GM12892 (cell line): Measurements from ENCODE around the gene DAB1.

ENCODE experiments used
- DNase-seq: peaks from one replicate; pipeline ENCODE4 v3.0.0; 2011; ENCODE audit not compliant: insufficient read length
- FAIRE-seq: peaks from 2 replicates; lab custom pipeline; 2011; peaks lifted over from hg19 to GRCh38; lab: Jason Lieb, UNC
- POLR2A ChIP-seq: IDR thresholded peaks from 2 replicates; pipeline ENCODE4 v1.6.1; 2011; ENCODE audit warnings: low read depth, low read length, control low read depth
- POLR2AphosphoS5 ChIP-seq: IDR thresholded peaks from 2 replicates; pipeline ENCODE4 v1.6.1; 2011; ENCODE audit warnings: low read depth, low read length, control low read depth
- TAF1 ChIP-seq: IDR thresholded peaks from 2 replicates; pipeline ENCODE4 v1.6.1; 2011; ENCODE audit warnings: low read depth, mild to moderate bottlenecking, control low read depth, low read length, borderline replicate concordance

DAB1 gene

DNA sequence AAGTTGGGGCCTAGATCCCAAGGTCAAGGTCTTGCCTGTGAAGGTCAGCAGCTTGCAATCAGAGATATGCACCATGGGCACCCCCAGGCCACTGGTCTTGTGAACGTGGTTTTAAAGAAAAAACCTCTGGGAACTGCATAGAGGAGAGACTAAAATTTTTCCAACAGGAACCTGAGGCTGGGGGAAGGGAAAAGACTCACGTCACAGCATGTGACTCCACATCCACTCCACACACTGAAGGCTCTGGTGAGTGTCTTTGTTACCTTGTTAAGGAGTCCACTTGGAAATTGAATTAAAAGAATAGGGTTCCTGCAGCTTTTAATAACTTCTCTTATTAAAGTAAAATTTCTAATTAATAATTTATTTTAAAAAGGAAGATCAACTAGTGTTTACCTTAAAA is 224.9 kb downstream of the DAB1 start:
- DNase-seq: no peak
- TF ChIP-seq POLR2A (no peak), POLR2AphosphoS5 (no peak), TAF1 (no peak)
- no peak for FAIRE-seq

DNA sequence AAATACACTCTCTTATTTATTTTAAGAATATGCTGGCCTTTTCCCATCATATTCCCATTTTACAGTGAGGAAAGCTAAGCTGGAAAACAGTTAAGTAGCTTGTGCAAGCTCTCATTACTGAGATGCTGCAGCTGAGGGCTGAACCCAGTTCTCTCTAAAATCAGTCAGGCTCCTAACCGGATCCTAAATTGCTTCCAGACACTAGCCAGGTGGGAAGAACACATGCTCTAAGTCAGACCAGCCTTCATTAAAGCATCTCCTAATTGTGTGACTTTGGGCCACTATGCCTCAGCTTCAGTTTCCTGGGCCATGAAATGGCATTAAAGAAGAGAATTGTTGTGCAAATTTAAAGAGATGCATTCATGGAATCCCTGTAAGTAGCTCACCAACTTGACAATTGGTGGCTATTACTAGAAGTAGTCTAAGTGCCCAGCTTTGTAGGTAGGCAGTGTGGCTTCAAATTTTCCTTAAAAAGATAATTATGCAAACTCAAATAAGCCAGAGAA is 228.4 kb downstream of the DAB1 start:
- no peak for TF ChIP-seq POLR2AphosphoS5

DNA sequence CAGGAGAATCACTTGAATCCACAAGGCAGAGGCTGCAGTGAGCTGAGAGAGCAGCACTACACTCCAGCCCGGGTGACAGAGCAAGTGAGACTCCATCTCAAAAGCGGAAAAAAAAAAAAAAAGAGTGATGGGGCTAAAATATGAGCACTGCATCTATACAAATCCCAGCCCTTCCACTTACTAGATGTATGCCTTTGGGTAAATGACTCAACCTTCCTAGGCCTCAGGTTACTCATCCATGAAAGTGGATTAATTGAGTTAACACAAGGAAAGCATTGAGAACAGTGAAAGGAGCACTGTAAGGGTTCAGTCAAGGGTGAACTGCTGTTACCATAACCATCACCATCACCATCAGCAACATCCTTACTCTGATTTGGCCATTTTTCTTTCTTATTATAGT is 231.6 kb downstream of the DAB1 start:
- DNase-seq (no peak), FAIRE-seq (no peak)
- TF ChIP-seq POLR2AphosphoS5 (no peak), POLR2A (no peak), TAF1 (no peak)

More for the DNA sequence above, 228.4 kb downstream of the DAB1 start:
- DNase-seq (no peak), FAIRE-seq (no peak)

DNA sequence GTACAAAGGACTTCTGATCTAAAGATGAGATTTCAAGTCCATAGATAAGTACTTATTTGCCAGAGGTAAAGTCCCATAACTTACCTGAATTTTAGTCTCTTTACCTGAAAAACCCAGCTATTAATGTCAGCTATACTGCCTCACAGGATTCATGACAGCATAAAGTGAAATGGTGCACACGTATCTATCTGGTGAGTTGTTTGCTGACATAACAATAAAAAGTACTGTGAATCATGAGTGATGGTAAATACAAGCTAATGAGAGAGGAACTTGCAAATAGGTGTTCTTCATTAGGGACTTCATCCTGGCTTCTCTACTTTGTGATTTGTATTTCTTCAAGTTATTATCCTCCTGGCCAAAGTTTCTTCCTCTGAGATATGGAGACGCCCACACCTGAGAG is 233.0 kb downstream of the DAB1 start:
- DNase-seq: no peak
- no peak for FAIRE-seq
- TF ChIP-seq POLR2AphosphoS5 (no peak), TAF1 (no peak), POLR2A (no peak)

DNA sequence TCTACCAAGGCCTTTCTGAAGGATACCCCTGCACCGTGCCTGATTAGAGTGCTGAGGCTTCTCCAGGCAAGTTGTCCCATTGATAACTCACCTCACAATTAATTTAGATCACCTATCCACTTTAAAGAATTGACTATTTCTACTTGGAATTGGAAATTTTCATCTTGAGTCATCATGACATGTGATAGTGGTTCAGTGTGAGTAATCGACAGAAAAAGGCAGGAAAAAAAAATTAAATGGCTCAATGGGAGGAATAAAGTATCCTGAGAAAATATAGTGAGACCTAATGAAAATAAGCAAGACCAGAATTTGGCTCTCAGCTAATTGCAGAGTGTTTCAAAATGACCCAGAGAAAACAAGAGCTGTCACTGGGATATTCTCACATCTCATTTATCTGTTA is 235.7 kb downstream of the DAB1 start:
- FAIRE-seq: no peak

DNA sequence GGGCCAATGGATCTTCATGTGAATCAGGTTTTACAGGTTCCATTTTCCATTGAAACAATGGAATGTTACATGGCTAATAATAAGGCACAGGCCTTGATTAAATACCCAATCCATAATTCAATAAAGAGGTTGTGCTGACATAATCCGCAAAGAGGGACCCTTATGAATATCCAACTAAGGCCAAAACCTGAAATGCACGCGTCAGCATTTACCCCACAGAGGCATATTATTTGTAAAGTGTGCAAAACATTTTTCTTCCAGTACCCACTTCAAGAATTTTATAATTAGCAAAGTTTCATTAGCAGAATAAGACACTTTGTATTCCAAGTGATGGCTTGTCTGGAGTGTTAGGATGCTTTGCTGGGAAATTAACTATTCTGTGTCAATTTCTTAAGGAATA is 237.4 kb downstream of the DAB1 start:
- no peak for TF ChIP-seq POLR2AphosphoS5
- no peak for TF ChIP-seq TAF1
- no peak for TF ChIP-seq POLR2A
- DNase-seq (no peak), FAIRE-seq (no peak)

More for the DNA sequence above, 235.7 kb downstream of the DAB1 start:
- TF ChIP-seq POLR2A: no peak
- no peak for TF ChIP-seq POLR2AphosphoS5
- no peak for TF ChIP-seq TAF1
- DNase-seq: no peak

DNA sequence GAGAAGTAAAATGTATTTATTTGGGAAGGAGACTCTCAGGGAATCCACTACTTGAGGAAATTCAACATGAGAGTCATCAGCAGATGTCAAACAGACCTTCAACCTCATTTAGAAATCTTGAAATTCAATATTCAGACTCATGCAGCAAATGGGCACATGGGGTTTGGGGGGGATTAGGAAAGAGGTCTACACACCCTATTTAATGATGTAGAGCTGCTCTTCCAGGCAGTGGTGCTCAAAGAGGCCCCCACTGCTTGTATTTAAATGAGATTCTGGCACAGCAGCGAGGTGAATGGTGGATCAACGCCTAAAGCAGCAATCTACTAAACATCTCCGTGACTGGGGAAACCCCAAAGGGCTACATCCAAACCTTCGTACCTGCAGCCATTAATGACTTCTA is 244.9 kb downstream of the DAB1 start:
- FAIRE-seq (no peak), DNase-seq (no peak)
- no peak for TF ChIP-seq TAF1
- no peak for TF ChIP-seq POLR2AphosphoS5
- no peak for TF ChIP-seq POLR2A

DNA sequence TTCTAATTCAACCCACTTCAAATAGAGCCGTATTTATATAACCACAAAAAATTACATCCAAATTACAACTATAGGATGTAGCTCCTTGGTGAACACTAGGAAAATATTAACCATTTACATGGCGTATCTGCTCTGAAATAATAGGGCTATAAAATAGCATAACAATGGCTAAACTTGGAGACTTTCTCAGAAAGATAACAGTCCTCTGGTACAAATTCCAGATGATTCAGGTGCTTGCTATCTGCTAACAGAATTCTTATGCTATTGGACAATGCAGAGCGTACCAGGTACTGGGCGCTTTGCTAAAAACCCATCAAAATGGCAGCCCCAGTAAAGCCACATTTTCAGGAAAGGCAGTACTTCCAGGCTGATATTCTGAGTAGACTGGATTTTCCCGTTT is 248.4 kb downstream of the DAB1 start:
- FAIRE-seq (no peak), DNase-seq (no peak)
- TF ChIP-seq POLR2AphosphoS5 (no peak), POLR2A (no peak), TAF1 (no peak)

DNA sequence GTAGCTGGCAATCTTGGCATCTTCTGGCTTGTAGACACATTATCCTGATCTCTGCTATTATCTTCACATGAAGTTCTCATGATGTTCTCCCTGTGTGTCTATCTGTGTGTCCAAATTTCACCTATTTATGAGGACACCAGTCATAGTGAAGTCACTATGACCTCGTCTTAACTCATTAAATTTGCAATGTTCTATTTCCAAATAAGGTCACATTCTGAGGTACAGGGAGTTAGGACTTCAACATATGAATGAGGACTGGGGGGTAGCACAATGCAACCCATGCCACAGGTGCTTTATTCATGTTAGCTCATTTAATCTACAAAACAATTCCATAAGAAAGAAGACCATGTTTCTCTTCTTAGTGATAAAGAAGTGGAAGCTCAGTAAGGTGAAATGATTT is 251.8 kb downstream of the DAB1 start:
- TF ChIP-seq POLR2AphosphoS5 (no peak), POLR2A (no peak), TAF1 (no peak)
- no peak for FAIRE-seq

DNA sequence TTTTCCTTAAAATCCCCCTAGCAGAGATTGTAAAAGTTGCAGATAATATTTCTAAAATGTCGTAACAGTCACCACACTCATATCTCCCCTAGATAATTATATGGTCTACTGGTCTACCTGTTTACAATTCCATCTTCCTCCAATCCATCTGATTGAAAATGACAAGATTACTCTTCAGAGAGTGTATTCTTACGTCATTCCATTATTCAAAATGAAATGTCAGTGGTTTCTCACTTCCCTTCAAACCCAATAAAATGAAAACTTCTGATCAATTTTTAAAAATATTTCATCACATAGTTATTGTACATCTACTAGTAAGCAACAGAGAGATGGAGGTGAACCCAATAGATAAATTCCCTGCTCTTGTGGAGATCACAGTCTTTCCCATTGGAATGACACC is 255.9 kb downstream of the DAB1 start:
- DNase-seq (no peak), FAIRE-seq (no peak)
- TF ChIP-seq POLR2AphosphoS5 (no peak), POLR2A (no peak), TAF1 (no peak)

More for the DNA sequence above, 251.8 kb downstream of the DAB1 start:
- no peak for DNase-seq

DNA sequence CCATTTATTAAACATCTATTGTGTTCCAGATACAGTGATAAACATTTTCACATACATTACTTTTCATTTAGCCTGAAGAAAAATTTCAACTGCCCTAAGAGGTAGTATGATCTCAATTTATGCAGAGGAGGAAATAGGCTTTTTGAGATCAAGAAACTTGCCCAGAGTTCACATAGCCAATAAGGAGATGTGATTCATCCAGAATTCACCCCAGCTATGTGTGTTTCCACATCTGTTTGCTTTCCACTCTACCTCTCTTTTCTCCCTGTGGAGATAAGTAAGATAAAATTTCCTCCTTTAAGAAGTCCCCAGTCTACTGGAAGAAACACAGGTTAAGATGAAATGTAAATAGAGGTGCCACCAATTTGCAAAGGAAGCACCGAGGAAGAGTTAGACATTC is 258.3 kb downstream of the DAB1 start:
- DNase-seq: no peak

DNA sequence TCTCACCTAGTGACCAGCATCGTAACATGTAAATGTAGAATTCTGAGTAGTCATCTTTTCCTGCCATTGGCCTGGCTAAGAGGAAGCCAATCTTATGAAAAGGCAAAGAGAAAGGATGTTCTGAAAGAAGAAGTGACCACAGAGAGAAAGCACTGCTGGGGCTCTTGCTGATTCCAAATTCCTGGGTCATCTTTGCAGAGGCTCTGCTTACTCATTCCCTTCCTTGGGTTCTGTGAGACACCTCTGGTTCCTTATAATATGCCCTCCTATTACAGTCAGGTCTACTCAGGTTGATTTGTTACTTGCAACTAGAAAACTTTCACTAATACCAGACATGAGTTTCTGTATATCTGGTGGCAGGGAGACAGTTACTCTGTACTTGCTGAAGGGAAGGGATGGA is 259.3 kb downstream of the DAB1 start:
- TF ChIP-seq POLR2A (no peak), TAF1 (no peak), POLR2AphosphoS5 (no peak)
- FAIRE-seq: no peak
- DNase-seq: no peak

More for the DNA sequence above, 258.3 kb downstream of the DAB1 start:
- TF ChIP-seq POLR2A (no peak), TAF1 (no peak), POLR2AphosphoS5 (no peak)
- no peak for FAIRE-seq
